ENCODE data around the gene UTS2R. TPM values are rescaled to one million over a fixed set of nuclear protein-coding genes. Genes with fewer than 3 reads are reported as not detected.

Gene UTS2R
- polyA plus RNA-seq, 1 donor from 2014 or later, result not detected

DNA sequence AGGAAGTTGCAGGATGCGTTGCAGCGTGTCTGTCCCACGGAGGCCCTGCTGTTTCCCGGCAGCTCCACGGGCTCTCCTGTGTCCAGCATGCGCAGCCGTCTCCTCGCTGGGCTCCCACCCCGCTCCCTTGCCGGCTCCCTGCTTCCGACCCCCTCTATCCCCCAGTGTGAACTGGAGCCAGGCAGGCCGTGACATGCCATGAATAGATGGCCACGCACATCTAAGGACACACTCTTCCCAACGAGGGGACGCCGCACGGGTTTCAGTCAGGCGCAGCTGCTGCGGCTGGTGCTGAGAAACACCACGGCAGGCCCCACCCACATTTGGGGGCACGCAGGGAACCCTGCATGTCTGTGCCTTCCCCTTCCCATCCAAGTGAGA, 37.4 kb downstream of the UTS2R start:
- H2AFZ ChIP-seq (ENCODE audit: low read depth, low read length), result no peak overlapping the region
- no peaks in the 10 kb centered on the region for H4K20me1 ChIP-seq (ENCODE audit: insufficient read depth)
- H3K4me2 ChIP-seq (ENCODE audit: low read length), result no peak overlapping the region
- no peak overlapping the region for H3K27ac ChIP-seq (ENCODE audit: low read length)
- no peak overlapping the region for H3K9ac ChIP-seq (ENCODE audit: low read length)
- TF ChIP-seq MXI1 (conservative IDR thresholded peaks at IDR 0.05; ENCODE audit: poor library complexity, severe bottlenecking) (no peak), EZH2 (IDR thresholded peaks at IDR 0.05; ENCODE audit: borderline replicate concordance, insufficient read depth, low read length, poor library complexity, severe bottlenecking) (no peak), SMC3 (conservative IDR thresholded peaks at IDR 0.05; ENCODE audit: poor library complexity) (no peak), TAF1 (IDR thresholded peaks at IDR 0.05; ENCODE audit: low read depth) (no peak), POLR2AphosphoS5 (IDR thresholded peaks at IDR 0.05) (no peak), EP300 (conservative IDR thresholded peaks at IDR 0.05; ENCODE audit: poor library complexity, severe bottlenecking) (no peak), RAD21 (conservative IDR thresholded peaks at IDR 0.05) (no peak)
- TF ChIP-seq, protein P1, sequence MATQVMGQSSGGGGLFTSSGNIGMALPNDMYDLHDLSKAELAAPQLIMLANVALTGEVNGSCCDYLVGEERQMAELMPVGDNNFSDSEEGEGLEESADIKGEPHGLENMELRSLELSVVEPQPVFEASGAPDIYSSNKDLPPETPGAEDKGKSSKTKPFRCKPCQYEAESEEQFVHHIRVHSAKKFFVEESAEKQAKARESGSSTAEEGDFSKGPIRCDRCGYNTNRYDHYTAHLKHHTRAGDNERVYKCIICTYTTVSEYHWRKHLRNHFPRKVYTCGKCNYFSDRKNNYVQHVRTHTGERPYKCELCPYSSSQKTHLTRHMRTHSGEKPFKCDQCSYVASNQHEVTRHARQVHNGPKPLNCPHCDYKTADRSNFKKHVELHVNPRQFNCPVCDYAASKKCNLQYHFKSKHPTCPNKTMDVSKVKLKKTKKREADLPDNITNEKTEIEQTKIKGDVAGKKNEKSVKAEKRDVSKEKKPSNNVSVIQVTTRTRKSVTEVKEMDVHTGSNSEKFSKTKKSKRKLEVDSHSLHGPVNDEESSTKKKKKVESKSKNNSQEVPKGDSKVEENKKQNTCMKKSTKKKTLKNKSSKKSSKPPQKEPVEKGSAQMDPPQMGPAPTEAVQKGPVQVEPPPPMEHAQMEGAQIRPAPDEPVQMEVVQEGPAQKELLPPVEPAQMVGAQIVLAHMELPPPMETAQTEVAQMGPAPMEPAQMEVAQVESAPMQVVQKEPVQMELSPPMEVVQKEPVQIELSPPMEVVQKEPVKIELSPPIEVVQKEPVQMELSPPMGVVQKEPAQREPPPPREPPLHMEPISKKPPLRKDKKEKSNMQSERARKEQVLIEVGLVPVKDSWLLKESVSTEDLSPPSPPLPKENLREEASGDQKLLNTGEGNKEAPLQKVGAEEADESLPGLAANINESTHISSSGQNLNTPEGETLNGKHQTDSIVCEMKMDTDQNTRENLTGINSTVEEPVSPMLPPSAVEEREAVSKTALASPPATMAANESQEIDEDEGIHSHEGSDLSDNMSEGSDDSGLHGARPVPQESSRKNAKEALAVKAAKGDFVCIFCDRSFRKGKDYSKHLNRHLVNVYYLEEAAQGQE (IDR thresholded peaks at IDR 0.05; ENCODE audit: borderline replicate concordance), result no peak
- TF ChIP-seq, protein P2, sequence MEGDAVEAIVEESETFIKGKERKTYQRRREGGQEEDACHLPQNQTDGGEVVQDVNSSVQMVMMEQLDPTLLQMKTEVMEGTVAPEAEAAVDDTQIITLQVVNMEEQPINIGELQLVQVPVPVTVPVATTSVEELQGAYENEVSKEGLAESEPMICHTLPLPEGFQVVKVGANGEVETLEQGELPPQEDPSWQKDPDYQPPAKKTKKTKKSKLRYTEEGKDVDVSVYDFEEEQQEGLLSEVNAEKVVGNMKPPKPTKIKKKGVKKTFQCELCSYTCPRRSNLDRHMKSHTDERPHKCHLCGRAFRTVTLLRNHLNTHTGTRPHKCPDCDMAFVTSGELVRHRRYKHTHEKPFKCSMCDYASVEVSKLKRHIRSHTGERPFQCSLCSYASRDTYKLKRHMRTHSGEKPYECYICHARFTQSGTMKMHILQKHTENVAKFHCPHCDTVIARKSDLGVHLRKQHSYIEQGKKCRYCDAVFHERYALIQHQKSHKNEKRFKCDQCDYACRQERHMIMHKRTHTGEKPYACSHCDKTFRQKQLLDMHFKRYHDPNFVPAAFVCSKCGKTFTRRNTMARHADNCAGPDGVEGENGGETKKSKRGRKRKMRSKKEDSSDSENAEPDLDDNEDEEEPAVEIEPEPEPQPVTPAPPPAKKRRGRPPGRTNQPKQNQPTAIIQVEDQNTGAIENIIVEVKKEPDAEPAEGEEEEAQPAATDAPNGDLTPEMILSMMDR (IDR thresholded peaks at IDR 0.05; ENCODE audit: poor library complexity, severe bottlenecking), result no peak
- H3K9me2 ChIP-seq (ENCODE audit: insufficient read depth, low read length), result no peaks in the 10 kb centered on the region
- no peaks in the 10 kb centered on the region for H3K36me3 ChIP-seq (ENCODE audit: insufficient read depth, low read length)
- no peaks in the 10 kb centered on the region for H3F3A ChIP-seq (ENCODE audit: insufficient read depth, low read length, poor library complexity, severe bottlenecking)
- H3K9me3 ChIP-seq (ENCODE audit: low read length), result no peaks in the 10 kb centered on the region
- no peaks in the 10 kb centered on the region for H3K27me3 ChIP-seq (ENCODE audit: insufficient read depth, low read depth, low read length)
- no peaks in the 10 kb centered on the region for H3K79me2 ChIP-seq (replicated peaks; ENCODE audit: insufficient read depth, low read length)
- no peak overlapping the region for H3K4me3 ChIP-seq (ENCODE audit: low read length)

DNA sequence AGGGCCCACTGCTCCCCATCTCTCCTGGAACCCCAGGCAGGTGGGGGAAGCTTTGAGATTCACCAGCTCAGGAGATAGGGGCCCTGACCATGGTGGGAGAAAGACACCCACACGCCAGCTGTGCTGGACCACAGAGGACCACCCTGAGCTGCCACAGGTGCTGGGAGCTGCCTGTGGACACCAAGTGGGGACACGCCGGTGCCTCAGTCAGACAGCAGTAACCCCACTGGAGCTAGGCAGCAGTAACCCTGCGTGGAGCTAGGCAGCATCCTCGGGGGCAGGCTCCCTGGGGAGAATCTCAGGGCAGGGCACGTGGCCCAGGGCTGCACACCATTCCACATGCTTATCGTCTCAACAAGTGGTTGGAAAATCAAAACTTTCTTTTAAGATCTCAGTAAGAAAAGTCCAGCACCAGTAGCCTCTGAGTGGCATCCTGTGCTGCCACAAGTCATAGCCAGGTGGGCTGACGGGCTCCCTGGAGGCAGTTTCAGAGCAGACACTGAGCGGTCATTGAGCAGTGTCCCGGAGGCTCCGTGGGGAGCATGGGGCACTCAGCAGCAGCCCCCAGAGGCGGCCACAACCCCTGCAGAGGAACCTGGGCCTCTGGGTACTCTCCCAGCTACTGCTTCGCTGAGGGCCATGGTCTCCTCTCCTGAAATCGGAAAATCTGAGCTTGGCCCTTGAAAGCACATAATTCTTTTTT, 38.6 kb downstream of the UTS2R start:
- TF ChIP-seq EP300 (conservative IDR thresholded peaks at IDR 0.05; ENCODE audit: poor library complexity, severe bottlenecking) (no peak), TAF1 (IDR thresholded peaks at IDR 0.05; ENCODE audit: low read depth) (no peak), SMC3 (conservative IDR thresholded peaks at IDR 0.05; ENCODE audit: poor library complexity) (no peak), RAD21 (conservative IDR thresholded peaks at IDR 0.05) (no peak), POLR2AphosphoS5 (IDR thresholded peaks at IDR 0.05) (no peak), EZH2 (IDR thresholded peaks at IDR 0.05; ENCODE audit: borderline replicate concordance, insufficient read depth, low read length, poor library complexity, severe bottlenecking) (no peak), MXI1 (conservative IDR thresholded peaks at IDR 0.05; ENCODE audit: poor library complexity, severe bottlenecking) (no peak)
- TF ChIP-seq, protein P1 (IDR thresholded peaks at IDR 0.05; ENCODE audit: borderline replicate concordance), result no peak
- TF ChIP-seq, protein P2 (IDR thresholded peaks at IDR 0.05; ENCODE audit: poor library complexity, severe bottlenecking), result no peak
- Histone ChIP-seq H3K9ac (ENCODE audit: low read length) (no peak overlapping the region), H3F3A (ENCODE audit: insufficient read depth, low read length, poor library complexity, severe bottlenecking) (no peaks in the 10 kb centered on the region), H3K9me2 (ENCODE audit: insufficient read depth, low read length) (no peaks in the 10 kb centered on the region), H3K4me3 (ENCODE audit: low read length) (no peak overlapping the region), H3K27me3 (ENCODE audit: insufficient read depth, low read depth, low read length) (no peaks in the 10 kb centered on the region), H3K9me3 (ENCODE audit: low read length) (no peaks in the 10 kb centered on the region), H2AFZ (ENCODE audit: low read depth, low read length) (no peak overlapping the region), H3K79me2 (replicated peaks; ENCODE audit: insufficient read depth, low read length) (no peaks in the 10 kb centered on the region), H3K27ac (ENCODE audit: low read length) (no peak overlapping the region), H3K4me2 (ENCODE audit: low read length) (no peak overlapping the region), H3K36me3 (ENCODE audit: insufficient read depth, low read length) (no peaks in the 10 kb centered on the region), H4K20me1 (ENCODE audit: insufficient read depth) (no peaks in the 10 kb centered on the region)
